ENCODE results near the gene CNGA2. TPM values are rescaled to one million over a fixed set of nuclear protein-coding genes. Genes with fewer than 3 reads are reported as not detected.

Gene CNGA2
- total RNA-seq, 1 donor from 2014 or later: not detected

GRCh38 chrX:151729056-151729725 is 5.4 kb upstream of the CNGA2 start:
- Mint-ChIP-seq H3K27me3 (ENCODE audit: low read depth) (peaks cover 31% of the 10 kb centered on the region), H3K4me3 (no peak overlapping the region), H3K36me3 (no peaks in the 10 kb centered on the region), H3K9me3 (peaks cover 11% of the 10 kb centered on the region), H3K4me1 (no peaks in the 10 kb centered on the region), H3K27ac (no peak overlapping the region)
- no peak for TF ChIP-seq CTCF (IDR thresholded peaks at IDR 0.05; ENCODE audit: unreplicated experiment)
- DNase-seq (ENCODE audit: low spot score in 2 of 2, unreplicated experiment in 2 of 2): no peak

GRCh38 chrX:151735219-151735618 is 673 bp downstream of the CNGA2 start:
- no peak for TF ChIP-seq CTCF (IDR thresholded peaks at IDR 0.05; ENCODE audit: unreplicated experiment)
- Mint-ChIP-seq H3K27ac (no peak overlapping the region), H3K9me3 (peaks cover 23% of the 10 kb centered on the region), H3K4me1 (no peaks in the 10 kb centered on the region), H3K36me3 (no peaks in the 10 kb centered on the region), H3K4me3 (no peak overlapping the region), H3K27me3 (ENCODE audit: low read depth) (peaks cover 44% of the 10 kb centered on the region)
- no peak for DNase-seq (ENCODE audit: low spot score in 2 of 2, unreplicated experiment in 2 of 2)

GRCh38 chrX:151736685-151737084 is 2.1 kb downstream of the CNGA2 start:
- no peak overlapping the region for H3K27ac Mint-ChIP-seq
- peaks cover 43% of the 10 kb centered on the region for H3K27me3 Mint-ChIP-seq (ENCODE audit: low read depth)
- no peak for TF ChIP-seq CTCF (IDR thresholded peaks at IDR 0.05; ENCODE audit: unreplicated experiment)
- no peaks in the 10 kb centered on the region for H3K36me3 Mint-ChIP-seq
- H3K4me3 Mint-ChIP-seq: no peak overlapping the region
- no peak for DNase-seq (ENCODE audit: low spot score in 2 of 2, unreplicated experiment in 2 of 2)
- H3K9me3 Mint-ChIP-seq: peaks cover 32% of the 10 kb centered on the region
- H3K4me1 Mint-ChIP-seq: no peaks in the 10 kb centered on the region

GRCh38 chrX:151737494-151737893 is 2.9 kb downstream of the CNGA2 start:
- Mint-ChIP-seq H3K27ac (no peak overlapping the region), H3K27me3 (ENCODE audit: low read depth) (peaks cover 35% of the 10 kb centered on the region), H3K9me3 (peaks cover 37% of the 10 kb centered on the region), H3K4me3 (no peak overlapping the region), H3K36me3 (no peaks in the 10 kb centered on the region), H3K4me1 (no peaks in the 10 kb centered on the region)
- DNase-seq (ENCODE audit: low spot score in 2 of 2, unreplicated experiment in 2 of 2): no peak
- no peak for TF ChIP-seq CTCF (IDR thresholded peaks at IDR 0.05; ENCODE audit: unreplicated experiment)

GRCh38 chrX:151738751-151739150 is 4.2 kb downstream of the CNGA2 start:
- Mint-ChIP-seq H3K4me3 (no peak overlapping the region), H3K27me3 (ENCODE audit: low read depth) (peaks cover 25% of the 10 kb centered on the region), H3K27ac (no peak overlapping the region), H3K4me1 (no peaks in the 10 kb centered on the region), H3K36me3 (no peaks in the 10 kb centered on the region), H3K9me3 (peaks cover 45% of the 10 kb centered on the region)
- no peak for TF ChIP-seq CTCF (IDR thresholded peaks at IDR 0.05; ENCODE audit: unreplicated experiment)
- DNase-seq (ENCODE audit: low spot score in 2 of 2, unreplicated experiment in 2 of 2): no peak

Measured in mesothelial cell of epicardium (in vitro differentiated cells).